ENCODE results near the gene AKT1S1.

AKT1S1 gene

DNA sequence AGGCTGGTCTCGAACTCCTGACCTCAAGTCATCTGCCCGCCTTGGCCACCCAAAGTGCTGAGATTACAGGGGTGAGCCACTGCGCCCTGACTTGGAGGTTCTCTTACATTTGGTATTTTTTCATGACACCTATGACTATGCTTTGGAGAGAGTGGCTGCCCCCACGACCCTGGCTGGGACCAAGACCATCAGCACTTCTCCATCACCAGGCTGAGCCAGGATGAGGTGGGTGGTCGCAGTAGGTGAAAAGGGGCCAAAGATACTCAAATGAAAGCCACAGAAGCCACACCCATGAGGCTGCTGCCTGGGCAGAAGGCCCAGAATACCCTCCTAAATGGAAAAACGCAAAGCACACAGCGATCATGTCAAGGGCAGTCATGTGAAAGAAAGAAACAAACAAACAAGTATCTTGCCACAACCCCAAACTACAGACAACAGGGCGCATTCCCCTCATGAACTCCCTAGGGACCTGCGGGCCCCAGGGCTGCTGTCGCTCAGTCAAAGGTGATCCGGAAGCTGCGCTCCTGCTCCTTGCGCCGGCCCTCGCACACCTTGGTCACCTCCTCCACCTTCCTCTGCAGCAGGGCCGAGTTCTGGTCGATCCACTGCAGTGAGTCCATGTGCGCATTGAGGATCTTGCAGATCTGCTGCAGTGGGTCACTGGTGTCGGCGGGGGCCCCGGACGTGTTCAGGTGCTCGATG, 30.7 kb upstream of the AKT1S1 start:
- no peak for DNase-seq (ENCODE audit: low spot score)

DNA sequence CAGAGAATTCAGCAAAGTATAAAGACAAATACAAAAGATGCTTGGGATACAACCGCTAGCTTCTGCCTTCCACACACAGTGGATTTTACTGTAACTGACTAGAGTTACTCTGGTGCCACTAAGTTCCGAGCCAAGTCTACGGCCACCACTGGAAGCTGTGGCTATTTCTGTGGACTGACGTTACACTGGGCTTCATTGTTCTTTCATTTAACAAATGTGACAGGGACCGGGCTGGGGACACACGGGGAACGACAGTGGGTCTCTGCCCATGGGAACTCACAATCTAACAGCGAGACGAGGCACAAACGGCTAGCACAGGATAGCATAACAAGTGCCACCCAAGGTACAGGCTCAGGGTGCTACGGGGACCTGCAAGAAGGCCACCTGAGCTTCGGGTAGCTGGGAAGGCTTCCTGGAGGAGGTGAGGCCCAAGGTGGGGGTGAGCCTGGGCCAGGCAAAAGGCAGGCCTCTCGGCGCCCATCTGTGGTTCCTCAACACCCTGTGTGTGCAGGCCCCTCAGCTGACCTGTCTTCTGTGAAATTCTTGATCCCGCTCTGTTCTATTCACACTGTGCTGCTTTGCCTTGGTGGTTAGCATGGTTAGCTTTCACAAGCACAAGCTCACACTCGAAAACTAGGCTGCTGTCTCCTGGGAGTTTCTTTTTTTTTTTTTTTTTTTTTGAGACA, 29.9 kb upstream of the AKT1S1 start:
- DNase-seq (ENCODE audit: low spot score) = no peak

DNA sequence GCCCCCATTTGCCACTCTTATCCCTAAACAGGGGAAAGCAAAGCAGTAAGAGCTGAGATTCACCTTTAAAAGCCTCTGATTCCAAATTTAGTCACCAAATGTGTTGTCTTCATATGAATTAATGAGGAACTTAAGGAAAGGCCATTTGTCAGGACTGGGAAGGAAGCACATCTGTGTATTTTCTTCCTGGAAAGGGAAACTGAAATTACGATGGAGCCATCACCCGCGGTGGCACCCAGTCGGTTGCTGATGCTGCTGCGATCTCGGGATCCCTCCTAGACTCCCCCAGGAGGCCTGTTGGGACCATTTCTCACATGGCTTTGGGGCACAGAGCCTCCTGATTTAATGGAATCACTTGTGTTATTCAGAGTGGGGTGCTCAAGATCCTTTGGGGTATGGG, 27.0 kb upstream of the AKT1S1 start:
- no peak for DNase-seq (ENCODE audit: low spot score)

DNA sequence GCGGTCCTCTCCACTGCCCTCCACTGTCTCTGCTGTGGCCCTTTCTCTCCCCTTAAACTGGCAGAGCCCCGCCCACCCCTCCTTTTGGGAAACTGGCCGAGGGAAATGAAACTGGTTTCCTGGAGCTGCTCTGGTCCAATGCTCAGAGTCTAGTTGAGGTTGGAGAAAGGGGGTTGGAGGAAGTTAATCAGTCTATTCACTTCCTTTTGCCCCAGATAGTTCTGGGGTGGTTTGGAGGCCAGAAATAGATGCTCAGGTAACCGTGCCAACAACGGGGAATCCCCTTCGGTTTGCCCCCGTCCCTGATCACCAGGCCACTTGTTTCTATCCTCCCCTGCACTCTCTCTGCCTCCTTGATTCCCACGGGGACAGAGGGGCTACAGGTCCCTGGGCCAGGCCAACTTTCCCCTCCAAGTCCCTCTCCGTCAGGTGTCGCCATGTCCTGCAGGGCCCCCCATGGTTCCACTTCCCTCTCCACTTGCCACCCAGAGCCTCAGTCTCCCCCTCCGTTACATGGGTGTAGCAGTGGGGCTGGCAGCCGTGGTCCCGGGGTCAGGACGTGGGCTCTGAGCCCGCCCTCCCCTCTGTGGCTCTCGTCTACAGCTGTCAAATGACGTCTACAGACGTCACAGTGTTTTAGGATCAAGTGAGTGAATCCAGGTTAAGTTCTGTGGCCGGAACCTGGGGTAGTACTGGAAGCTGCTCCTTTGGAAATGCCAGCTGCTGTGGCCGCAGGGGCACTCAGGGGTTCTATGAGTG, 19.9 kb upstream of the AKT1S1 start, which contains the start of gene IL4I1:
IL4I1 (minus strand) TSS at position 25 of the 759 bp plus-strand sequence. CDS start 727 bp downstream, outside the sequence.
- DNase-seq (ENCODE audit: low spot score) = no peak

DNA sequence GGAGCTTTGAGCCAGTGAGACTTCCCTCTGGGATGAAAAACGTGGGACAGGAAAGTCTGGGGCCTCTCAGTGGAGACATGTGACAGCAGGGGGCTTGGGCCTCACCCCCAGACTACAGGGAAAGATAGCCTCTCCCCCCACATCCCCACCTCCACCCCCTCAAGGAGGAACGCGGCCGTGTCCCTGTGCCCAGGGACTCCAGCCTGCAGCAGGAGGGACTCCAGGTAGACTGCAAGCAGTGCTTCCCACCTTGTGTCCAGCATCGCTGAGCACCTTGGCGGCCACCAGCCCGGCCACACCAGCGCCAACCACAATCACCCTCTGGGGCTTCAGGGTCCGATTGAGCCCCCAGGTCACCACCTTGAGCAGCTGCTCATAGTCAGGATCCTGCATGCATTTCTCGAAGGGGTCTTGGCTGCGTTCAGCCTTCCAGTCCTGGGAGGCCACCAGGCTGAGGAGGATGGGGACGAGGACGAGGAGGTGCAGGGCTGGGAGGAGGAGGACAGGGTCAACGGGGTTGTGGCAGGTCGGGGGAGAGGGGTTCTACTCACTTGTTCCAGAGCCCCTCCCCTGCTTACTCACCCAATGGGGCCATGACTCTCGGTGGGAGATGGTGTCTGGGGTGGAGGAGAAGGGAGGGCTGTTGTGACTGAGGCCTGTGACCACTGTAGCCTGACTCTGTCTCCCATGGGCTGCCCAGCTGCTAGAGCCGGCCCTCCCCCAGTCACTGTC, 18.6 kb upstream of the AKT1S1 start:
- DNase-seq (ENCODE audit: low spot score) = no peak

GRCh38 chr19:49894879-49895565, 17.9 kb upstream of the AKT1S1 start:
- no peak for DNase-seq (ENCODE audit: low spot score)

GRCh38 chr19:49894011-49894664, 17.0 kb upstream of the AKT1S1 start:
- DNase-seq (ENCODE audit: low spot score) = no peak

GRCh38 chr19:49892716-49893115, 15.6 kb upstream of the AKT1S1 start:
- no peak for DNase-seq (ENCODE audit: low spot score)

GRCh38 chr19:49891393-49891792, 14.2 kb upstream of the AKT1S1 start:
- DNase-seq (ENCODE audit: low spot score) = no peak

GRCh38 chr19:49890349-49891311, 13.5 kb upstream of the AKT1S1 start:
- DNase-seq (ENCODE audit: low spot score) = no peak

- DNase-seq (ENCODE audit: low spot score) = no peak
These were observed 12.7 kb upstream of the AKT1S1 start for GRCh38 chr19:49889687-49890348.

- no peak for DNase-seq (ENCODE audit: low spot score)
These were observed 12.0 kb upstream of the AKT1S1 start for GRCh38 chr19:49889038-49889686.

DNA sequence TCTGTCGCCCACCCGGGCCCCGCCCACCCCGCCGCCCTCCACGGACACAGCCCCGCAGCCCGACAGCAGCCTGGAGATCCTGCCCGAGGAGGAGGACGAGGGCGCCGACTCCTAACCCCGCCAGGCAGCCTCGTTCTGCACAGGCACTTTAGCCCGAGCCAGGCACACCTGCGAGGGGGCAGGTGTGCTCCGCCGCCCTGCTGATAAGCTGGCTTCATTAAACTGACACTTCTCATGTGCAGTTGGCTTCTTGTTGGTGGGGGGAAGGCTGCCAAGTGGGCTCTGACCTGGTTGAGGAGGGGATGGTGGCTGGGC, 11.3 kb upstream of the AKT1S1 start:
- DNase-seq (ENCODE audit: low spot score) = no peak

GRCh38 chr19:49887665-49888509, 10.7 kb upstream of the AKT1S1 start:
- no peak for DNase-seq (ENCODE audit: low spot score)

DNA sequence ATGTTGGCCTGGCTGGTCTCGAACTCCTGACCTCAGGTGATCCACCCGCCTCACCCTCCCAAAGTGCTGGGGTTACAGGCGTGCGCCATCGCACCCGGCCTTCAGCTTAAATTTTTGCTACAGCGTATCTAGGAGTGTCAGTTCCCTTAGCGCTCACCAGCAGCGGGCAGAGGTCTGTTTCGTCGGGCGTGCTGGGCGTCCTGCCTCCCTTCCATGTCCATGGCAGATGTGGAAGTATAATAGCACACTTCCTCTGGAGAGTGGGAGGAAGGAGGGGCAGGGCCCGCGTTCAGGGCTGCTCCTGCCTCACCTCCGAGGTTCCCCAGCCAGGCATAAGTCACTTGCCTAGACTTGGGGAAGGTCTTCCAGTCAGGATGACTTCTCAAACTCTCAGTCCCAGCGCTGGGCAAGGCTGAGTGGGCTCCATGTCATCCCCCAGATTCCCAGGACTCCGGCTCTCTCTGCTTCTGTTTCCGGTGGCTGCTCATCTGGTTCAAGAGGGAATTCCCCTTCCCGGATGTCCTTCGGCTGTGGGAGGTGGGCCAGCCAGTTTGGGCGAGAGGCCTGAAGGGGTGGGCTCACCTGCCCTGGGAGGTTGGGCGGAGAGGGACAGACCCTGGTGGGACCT, 10.0 kb upstream of the AKT1S1 start:
- no peak for DNase-seq (ENCODE audit: low spot score)

DNA sequence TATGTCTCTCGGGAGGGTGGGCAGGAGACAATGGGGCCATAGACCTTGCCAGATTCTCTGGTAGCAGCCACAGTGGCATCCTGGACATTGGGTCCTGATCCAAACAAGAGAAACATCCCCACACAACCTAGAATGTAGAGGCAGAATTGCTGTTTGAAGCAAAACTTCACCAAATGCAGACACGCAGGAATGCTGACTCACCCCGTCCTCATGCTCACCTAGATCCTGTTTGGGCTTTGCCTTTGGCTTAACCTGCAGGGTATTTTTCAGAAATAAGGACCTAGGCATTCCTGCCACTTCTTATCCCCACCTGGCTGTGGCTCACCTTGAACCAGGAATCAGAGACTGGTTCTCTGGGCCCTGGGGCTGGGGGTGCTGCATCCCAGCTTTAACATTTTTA, 7.6 kb upstream of the AKT1S1 start:
- no peak for DNase-seq (ENCODE audit: low spot score)

- DNase-seq (ENCODE audit: low spot score) = no peak
These were observed 7.0 kb upstream of the AKT1S1 start for GRCh38 chr19:49884109-49884508.

- DNase-seq (ENCODE audit: low spot score) = no peak
These were observed 5.9 kb upstream of the AKT1S1 start for GRCh38 chr19:49883094-49883493.

All from HuH-7 (cell line).